ENCODE measurements around the gene LAMC3.

Gene LAMC3

GRCh38 chr9:131008563-131008908 lies 438 bp upstream of the LAMC3 start:
- TF ChIP-seq, protein P1, sequence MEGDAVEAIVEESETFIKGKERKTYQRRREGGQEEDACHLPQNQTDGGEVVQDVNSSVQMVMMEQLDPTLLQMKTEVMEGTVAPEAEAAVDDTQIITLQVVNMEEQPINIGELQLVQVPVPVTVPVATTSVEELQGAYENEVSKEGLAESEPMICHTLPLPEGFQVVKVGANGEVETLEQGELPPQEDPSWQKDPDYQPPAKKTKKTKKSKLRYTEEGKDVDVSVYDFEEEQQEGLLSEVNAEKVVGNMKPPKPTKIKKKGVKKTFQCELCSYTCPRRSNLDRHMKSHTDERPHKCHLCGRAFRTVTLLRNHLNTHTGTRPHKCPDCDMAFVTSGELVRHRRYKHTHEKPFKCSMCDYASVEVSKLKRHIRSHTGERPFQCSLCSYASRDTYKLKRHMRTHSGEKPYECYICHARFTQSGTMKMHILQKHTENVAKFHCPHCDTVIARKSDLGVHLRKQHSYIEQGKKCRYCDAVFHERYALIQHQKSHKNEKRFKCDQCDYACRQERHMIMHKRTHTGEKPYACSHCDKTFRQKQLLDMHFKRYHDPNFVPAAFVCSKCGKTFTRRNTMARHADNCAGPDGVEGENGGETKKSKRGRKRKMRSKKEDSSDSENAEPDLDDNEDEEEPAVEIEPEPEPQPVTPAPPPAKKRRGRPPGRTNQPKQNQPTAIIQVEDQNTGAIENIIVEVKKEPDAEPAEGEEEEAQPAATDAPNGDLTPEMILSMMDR (IDR thresholded peaks at IDR 0.05; ENCODE audit: control insufficient read depth, extremely low read depth, insufficient read depth) = no peak
- H3K4me3 ChIP-seq (ENCODE audit: low read depth, low read length) = peak overlapping the region; percentile 36
- no peak for DNase-seq (ENCODE audit: low read depth)

DNA sequence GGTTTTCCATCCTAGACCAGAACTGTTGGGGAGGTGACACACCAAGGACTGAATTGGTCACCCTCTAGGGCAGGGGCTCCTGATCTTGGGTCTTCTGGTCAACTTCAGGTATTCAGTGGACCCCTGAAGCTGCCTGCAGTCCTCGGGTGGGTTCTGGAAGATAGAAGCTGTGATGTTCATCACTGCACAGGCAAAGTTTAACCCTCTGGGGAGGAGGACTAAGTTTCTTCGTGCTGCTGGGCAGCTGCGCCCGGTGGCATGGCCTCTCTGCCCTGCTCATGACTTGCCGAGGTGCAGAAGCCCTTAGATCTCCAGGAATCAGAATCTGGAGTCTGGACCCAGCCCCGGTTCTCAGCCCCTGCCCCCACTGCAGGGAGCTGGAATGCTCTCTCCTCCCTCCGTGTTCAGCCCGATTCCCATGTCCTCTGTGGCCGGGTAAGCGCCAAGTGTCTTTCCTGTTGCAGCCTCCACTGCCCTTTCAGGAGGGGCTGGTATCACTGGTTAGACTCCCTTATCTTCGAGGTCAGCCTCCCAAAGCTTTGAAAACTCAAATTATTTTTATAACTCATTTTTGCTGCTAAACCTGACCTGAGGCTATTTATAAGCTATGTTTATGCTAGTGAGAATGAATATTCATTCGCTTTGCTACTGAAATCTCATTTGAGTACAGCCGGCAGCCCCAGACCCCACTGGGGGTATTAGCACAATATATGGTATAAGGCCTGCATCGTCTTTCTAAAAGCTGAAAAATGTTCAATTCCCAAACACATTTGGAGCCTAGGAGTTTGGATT lies 1.7 kb downstream of the LAMC3 start:
- TF ChIP-seq, protein P1 (IDR thresholded peaks at IDR 0.05; ENCODE audit: control insufficient read depth, extremely low read depth, insufficient read depth) = no peak
- no peak overlapping the region for H3K4me3 ChIP-seq (ENCODE audit: low read depth, low read length)

GRCh38 chr9:131011274-131012022 lies 2.5 kb downstream of the LAMC3 start:
- TF ChIP-seq, protein P1 (IDR thresholded peaks at IDR 0.05; ENCODE audit: control insufficient read depth, extremely low read depth, insufficient read depth) = no peak
- DNase-seq (ENCODE audit: low read depth) = no peak
- H3K4me3 ChIP-seq (ENCODE audit: low read depth, low read length) = no peak overlapping the region

More for the DNA sequence above, 1.7 kb downstream of the LAMC3 start:
- no peak for DNase-seq (ENCODE audit: low read depth)

DNA sequence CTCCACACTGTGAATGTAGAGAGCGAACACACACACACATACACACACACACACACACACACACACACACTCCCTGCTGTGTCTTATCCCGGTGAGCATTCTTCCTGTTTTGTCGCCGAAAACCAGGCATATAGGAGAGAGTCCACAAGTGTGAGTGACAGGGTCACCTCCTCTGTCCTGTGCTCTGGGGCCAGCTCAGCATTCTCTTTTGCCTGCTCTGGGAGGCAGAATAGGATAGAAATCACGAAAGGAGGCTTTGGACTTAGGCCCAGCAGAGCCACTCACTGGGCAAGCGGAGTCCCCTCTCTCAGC lies 3.0 kb downstream of the LAMC3 start:
- TF ChIP-seq, protein P1 (IDR thresholded peaks at IDR 0.05; ENCODE audit: control insufficient read depth, extremely low read depth, insufficient read depth) = no peak
- DNase-seq (ENCODE audit: low read depth) = no peak
- H3K4me3 ChIP-seq (ENCODE audit: low read depth, low read length) = no peak overlapping the region

DNA sequence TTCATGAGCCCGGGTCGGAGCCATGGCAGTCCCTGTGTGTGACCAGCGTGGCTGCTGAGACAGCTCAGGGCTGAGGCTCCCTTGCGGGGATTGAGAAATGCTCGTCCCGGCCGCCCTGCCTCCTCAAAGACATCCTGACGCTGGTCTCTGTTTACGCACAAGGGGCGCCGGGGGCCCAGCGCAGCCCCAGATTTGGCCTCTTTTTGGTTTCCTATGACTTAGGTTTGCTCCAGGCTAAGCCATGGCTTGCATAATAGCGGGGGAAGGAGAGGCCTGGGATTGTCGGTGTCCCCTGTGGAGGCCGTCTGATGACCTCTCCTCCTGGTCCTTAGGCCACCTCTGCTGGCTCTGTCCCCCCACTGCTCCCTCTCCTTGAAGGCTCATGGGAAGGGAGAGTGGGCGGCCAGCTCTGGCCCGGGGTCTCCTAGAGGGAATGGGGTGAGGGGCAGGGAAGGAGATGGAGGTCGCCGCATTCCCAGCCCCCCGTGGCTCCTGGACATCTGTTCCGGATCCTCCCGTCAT lies 3.5 kb downstream of the LAMC3 start:
- DNase-seq (ENCODE audit: low read depth) = no peak
- TF ChIP-seq, protein P1 (IDR thresholded peaks at IDR 0.05; ENCODE audit: control insufficient read depth, extremely low read depth, insufficient read depth) = no peak
- no peak overlapping the region for H3K4me3 ChIP-seq (ENCODE audit: low read depth, low read length)

DNA sequence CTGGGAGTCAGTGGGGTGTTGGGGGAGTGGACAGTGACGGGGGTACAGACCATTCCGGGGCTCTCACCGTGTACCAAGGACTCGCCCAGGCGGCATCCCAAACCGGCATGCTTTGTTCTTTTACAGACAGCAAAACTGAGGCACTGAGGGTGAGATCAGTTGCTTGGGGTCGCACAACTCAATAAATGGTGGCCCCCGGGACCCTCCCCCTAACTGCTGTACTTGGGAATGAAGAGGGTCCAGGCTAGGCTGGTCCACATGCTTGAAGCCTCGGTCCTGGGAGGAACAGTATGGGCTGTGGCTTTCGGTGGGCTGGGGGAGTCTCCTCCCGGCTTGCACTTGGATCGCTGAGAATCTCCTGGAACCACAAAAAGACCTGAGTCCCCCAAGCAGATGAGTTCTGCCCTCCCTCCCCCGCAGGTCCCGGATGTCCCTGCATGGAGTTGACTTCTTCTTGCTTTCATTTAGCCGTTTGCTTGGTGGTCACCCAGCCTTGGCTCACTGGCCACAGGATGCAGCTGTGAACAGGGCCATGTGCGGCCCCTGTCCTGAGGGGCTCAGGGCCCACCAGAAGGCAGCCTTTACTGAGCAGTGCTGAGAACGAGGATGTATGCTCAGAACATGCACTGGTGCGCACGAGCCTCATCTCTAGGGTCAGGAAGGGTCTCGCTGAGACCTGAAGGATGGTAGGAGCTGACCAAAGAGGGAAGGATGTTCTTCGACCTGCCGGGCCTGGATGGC lies 4.2 kb downstream of the LAMC3 start:
- TF ChIP-seq, protein P1 (IDR thresholded peaks at IDR 0.05; ENCODE audit: control insufficient read depth, extremely low read depth, insufficient read depth) = no peak
- H3K4me3 ChIP-seq (ENCODE audit: low read depth, low read length) = no peak overlapping the region
- DNase-seq (ENCODE audit: low read depth) = no peak
